ENCODE results near the gene ARL4D.

ARL4D gene

GRCh38 chr17:43430936-43431713, 32.3 kb downstream of the ARL4D start:
- no peak for DNase-seq

GRCh38 chr17:43431714-43432523, 33.1 kb downstream of the ARL4D start:
- DNase-seq = peak; percentile 27

- no peak for DNase-seq
Observed at GRCh38 chr17:43434902-43435319, 36.1 kb downstream of the ARL4D start.

- DNase-seq = no peak
Observed at GRCh38 chr17:43437756-43438155, 39.0 kb downstream of the ARL4D start.

GRCh38 chr17:43438626-43439025, 39.8 kb downstream of the ARL4D start:
- no peak for DNase-seq

- no peak for DNase-seq
Observed at GRCh38 chr17:43439041-43439440, 40.2 kb downstream of the ARL4D start.

- peak; percentile 34 for DNase-seq
Observed at GRCh38 chr17:43442711-43443110, 43.9 kb downstream of the ARL4D start.

- DNase-seq = no peak
Observed at GRCh38 chr17:43443381-43443780, 44.6 kb downstream of the ARL4D start.

- no peak for DNase-seq
Observed at GRCh38 chr17:43444223-43445008, 45.6 kb downstream of the ARL4D start.

GRCh38 chr17:43445009-43445589, 46.3 kb downstream of the ARL4D start:
- no peak for DNase-seq

- no peak for DNase-seq
Observed at GRCh38 chr17:43446773-43447172, 48.0 kb downstream of the ARL4D start.

GRCh38 chr17:43448720-43449469, 50.1 kb downstream of the ARL4D start:
- DNase-seq = no peak

GRCh38 chr17:43449470-43450248, 50.9 kb downstream of the ARL4D start:
- no peak for DNase-seq

Data from fibroblast of skin of right quadriceps (primary cell).